HG03432 (cell line): ENCODE measurements around the gene PIGL.
"Not testable (repeated sequence)": the region's sequence is repeated elsewhere in the genome, so short reads cannot be mapped to it uniquely, and the experiment has no call there.

Experiments
- ATAC-seq: cut with Tn5 transposase; IDR thresholded peaks from one replicate; pipeline ENCODE4 v1.9.1; 2021; ENCODE audit warnings: mild to moderate bottlenecking, moderate library complexity; ENCODE audit not compliant: unreplicated experiment

Gene PIGL

DNA sequence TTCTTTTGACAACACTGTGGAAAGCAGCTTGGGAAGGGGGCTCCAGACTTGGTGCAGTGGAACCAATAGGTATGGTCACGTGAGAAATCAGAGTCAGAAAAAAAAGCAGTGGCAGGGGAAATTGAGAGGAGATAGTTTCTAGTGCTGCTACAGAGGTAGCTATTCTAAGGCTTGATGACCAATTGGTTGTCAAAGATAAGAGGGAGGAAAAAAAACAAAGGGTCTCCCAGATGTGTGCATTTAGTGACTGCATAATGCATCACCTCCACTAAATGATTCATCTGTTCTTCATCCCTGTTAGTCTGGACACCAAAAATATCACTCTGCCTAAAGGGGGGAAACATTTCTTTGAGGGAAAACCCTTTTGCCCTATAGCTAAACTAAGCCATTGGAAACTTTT is 56.5 kb downstream of the PIGL start:
- ATAC-seq, result no peak

DNA sequence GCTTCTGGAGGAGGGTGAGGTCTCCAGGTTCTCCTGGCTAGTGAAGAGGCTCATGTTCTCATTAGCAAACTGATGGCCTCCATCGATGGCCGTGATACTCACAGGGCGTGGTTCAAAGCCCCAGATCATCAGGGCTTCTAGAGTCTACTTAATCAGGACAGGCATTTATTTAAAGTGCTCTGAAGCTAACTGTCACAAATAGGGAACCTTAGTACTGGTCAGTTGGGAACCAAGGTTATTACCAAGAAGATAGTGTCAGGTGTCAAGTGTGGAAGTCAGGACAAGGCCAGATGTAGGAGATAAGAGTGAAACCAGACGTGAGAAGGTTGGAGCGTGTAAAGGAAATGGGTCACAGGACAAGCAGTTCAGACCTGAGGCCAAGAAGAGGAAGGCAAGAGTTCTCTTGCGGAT is 56.9 kb downstream of the PIGL start:
- ATAC-seq, result no peak

DNA sequence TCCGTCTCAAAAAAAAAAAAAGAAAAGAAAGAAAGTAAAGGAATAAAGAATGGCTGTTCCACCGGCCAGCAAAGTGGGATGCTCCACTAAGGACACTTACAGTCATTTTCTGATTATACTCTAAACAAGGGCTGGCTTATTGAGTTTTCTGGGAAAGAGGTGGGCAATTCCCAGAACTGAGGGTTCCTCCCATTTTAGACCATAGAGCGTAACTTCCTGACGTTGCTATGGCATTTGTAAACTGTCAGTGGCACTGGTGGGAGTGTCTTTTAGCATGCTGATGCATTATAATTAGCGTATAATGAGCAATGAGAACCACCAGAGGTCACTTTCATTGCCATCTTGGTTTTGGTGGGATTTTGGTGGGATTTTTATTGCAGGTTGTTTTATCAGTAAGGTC is 58.0 kb downstream of the PIGL start:
- ATAC-seq, result no peak

DNA sequence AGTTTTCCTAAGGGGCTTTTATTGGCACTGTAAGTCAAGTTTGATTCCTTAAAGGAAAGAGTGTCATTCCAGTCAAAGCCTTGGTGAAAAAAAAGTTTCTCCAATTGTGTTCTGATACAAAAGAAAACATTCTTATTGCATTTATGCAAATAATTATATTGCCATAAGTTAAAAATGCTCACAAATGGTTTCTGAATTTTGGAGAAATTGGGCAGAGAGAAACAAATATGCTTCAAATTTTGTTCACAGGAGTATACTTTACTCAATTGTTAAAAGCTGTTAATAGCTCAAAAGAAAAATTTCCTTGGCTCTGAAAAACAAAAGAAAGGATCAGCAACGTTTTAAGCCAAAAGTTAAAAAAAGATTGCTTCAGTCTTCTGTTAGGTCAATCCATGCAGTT is 60.2 kb downstream of the PIGL start:
- no peak for ATAC-seq

DNA sequence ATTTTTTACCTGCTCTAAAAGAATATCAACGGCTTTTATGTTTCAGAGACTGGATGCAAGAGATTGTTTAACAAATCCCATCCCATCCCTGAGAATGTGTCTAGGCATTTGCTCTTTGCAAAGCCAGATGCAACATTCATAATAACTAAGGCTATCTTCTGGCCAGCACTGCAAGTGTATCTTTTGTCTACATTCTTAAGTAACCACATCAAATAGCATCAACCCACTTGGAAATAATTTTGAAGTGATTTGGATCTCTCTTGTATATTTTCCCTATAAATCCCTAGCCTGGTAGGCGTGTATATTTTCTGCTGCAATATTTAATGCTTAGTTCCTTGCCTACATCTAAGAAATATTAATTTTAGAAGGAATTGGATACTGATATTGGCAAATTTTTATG is 64.3 kb downstream of the PIGL start:
- ATAC-seq, result no peak

DNA sequence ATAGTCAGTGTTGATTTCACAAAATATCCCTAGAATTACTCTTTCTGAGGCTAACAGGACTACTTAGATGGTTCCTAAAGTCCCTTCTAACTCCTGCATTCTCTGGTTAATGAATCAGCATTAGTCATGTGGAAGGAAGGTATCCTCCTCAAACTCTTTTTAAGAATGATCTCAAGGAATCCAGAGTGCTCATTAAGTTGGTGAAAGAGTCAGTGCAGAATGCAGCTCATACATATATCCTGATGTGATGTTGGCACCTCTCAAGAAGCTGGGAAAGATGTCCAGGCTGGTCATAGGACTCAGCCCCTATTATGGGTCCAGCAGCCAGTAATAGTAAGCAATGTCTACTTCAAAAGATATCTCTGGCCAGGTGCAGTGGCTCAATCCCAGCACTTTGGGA is 65.5 kb downstream of the PIGL start:
- no peak for ATAC-seq

DNA sequence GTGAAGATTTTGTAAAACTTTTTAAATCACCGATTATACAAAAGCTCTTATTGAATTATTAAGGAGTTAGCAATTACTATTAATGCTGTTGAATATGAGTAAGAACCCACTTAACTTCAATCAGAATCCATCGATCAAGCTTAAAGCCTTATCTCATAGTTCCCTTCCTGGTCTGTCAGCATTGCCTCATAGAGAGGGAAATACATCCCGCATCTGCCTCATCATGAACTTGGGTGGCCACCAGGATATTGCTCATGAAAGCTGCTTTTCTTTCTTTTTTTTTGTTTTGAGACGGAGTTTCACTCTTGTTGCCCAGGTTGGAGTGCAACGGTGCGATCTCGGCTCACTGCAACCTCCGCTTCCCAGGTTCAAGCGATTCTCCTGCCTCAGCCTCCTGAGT is 66.7 kb downstream of the PIGL start:
- no peak for ATAC-seq

DNA sequence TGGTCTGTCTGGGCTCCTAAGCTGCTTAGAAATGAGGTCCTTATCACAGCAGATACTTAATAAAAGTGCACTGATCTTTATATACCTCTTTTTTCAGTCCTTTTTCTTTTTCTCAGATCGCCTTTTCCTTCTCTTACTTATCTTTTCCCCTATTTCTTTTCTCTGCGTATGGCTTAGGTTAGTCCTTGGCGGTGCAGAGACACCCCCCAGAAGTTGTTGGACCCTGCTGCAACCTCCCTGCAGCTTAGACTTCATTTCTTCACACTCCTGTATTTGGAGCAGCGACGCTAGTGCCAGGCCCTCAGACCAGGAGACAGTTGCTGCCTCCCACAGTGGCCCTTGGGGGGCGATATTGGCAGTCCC is 68.6 kb downstream of the PIGL start:
- ATAC-seq, result no peak

DNA sequence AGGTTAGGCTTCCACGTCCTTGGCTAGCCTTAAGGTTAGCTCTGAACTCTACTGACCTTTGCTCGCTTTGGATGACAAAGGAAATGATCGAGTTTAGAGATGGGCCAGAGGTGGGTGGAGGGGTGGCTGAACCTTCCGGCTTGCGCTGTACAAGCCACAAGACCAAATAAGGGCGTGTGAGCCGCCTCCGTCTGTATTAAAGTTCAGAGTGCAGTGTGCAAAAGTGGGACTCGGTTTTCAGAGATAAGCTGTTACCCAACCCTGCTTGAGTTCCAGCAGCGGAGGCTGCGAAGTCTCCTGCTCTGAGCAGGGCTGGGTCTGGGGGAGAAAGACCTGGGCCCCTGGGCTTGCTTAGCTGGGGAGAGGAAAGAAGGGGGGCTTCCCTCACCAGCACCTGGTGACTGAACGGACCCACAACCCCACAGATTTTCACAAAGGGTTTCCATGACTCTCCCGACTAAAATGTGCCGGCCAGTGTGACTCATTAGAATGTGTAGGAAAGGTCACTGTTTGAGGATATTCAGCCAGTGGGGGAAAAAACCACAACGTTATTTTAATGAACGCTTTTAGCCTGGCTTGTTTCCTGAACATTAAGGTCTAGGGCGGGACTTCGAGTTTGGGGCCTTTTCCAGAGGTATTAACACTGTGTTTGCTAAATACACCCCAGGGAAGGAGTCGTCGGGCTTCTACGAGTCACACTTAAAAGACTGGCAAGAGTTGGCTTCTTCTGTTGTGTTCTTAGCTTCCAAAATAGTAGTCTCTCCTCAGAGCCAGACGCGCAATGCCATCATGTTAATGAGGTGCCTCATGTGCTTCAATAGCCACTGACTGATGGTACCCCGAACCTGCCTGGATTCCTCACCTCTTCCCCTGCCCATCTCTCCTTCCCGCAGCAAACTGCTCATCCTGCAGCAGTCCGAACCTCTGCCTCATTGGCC is 69.3 kb downstream of the PIGL start:
- ATAC-seq, result peak; percentile 81

DNA sequence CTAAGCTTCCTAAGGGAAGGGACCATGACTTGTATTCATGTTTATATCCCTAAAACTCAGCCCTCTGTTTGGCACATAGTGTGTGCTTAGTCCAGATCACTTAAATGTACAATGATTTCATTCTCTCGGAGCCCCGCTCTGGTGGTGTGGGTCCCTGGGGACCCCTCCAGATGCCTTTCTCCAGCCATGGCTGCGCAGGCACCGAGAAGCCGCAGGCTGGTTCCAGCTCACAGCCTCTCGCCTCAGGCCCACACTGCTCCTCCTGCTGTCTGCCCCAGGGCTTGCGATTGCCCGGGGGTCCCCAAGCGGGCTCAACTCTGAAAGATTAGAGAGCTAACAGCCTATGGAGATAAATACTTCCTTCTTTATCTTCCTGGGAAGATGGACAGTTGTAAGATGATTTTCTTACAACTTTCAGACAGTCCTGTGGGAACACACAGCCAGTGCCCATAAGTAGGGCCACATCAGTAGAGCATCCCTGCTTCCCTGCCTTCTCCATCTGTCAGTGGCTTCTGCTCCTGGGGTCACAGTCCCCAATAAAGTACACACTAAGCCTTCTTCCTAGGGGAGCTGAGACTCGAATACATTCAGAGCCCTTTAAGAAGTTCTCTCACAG is 70.0 kb downstream of the PIGL start:
- ATAC-seq, result peak; percentile 61

DNA sequence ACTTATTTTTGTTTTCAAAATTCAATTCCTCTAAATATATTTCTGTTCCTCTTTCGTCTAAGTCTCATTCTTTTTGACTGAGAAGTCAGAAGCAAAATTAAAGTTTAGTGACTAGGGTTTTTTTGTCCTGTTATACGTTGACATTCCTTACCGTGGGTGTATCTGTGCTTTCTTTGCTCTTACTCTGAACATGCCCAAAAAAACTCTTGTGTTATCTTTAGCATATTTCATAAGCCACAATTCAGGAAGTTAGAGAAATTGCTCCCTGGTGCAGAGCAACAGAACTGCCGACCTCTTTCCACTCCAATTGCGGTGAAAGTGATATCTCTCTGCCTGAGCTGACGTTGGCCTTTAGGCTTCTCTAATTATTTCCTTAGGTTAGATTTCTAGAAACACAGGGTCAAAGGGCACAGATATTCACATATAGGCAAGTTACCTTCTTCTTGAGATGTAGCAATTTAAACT is 70.6 kb downstream of the PIGL start:
- ATAC-seq, result peak; percentile 25

DNA sequence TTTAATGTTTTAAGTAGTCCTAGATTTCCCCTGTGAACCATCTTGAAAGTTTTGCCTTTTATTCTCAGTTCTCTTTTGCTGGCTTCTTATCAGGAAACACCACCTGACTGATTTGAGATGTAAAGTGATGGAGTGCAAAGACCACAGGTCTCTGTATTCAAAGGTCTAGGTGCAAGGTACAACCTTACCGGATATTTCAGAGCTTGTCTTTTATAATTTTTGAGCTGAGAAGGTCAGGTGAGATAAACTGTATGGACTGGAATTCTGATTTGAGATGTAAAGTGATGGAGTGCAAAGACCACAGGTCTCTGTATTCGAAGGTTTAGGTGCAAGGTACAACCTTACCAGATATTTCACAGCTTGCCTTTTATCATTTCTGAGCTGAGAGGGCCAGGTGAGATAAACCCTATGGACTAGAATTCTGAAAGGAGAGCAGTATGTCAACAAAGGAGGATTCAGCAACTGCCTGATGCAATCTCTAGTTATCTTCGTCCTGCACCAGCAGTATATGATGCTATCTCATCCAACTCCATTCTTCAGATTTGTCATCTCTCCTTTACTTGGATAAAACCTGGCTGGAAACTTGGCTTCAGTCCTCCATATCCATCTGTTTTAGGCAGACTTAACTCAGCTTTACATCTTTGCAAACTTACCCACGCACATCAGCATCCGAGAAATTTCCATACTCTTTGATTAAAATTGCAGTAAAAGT is 72.0 kb downstream of the PIGL start:
- no peak for ATAC-seq

DNA sequence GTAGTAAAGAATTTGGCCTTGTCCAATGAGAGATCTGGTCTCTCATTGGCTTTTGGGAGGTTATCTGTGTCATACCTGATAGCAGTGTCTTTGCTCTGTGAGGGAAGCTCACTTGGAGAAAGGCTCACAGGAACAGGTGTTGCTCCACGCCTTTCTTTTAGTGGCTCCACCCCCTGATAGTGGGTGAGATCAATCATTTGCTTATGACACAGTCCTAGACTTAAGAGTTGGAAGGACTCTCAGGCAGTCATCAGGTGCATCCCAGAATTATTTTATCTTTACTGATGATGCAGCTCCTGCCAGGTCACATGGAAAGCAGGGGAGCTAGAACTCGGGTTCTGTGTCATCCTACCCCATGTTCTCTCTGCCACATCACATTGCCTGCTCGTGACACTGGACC is 76.9 kb downstream of the PIGL start:
- no peak for ATAC-seq

DNA sequence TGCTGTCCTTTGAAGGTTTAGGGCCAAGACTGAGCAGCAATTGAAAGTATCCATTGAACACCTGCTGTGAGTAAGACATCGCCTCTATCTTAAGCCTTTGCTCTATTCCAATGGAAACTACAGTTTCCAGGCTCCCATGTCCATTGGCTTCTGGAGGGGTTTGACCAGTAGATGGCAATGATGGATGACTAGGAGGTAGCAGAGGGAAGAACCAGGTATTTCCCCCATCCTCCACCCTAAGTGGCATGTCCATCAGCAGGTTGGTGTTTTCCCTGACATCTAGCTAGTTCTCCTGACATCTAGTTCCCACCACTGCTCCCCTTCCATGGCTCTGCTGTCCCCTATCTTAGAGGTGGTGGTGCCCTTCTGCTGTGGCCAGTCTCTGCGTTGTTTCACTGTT is 77.5 kb downstream of the PIGL start:
- ATAC-seq, result no peak

DNA sequence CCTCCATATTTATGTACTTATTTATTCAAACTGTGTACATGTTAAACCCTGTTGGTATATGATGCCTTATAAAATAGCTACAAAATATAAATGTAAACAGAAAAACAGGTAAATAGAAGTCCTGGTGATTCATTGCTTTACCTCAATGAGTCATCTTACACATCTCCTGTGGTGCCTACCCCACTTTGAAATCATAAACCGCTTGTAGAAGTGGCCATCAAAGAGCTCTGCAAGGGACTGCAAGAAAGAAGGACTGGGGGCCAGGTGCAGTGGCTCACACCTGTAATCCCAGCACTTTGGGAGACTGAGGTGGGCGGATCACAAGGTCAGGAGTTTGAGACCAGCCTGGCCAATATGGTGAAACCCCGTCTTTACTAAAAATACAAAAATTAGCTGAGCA is 79.1 kb downstream of the PIGL start:
- not testable (repeated sequence) for ATAC-seq

DNA sequence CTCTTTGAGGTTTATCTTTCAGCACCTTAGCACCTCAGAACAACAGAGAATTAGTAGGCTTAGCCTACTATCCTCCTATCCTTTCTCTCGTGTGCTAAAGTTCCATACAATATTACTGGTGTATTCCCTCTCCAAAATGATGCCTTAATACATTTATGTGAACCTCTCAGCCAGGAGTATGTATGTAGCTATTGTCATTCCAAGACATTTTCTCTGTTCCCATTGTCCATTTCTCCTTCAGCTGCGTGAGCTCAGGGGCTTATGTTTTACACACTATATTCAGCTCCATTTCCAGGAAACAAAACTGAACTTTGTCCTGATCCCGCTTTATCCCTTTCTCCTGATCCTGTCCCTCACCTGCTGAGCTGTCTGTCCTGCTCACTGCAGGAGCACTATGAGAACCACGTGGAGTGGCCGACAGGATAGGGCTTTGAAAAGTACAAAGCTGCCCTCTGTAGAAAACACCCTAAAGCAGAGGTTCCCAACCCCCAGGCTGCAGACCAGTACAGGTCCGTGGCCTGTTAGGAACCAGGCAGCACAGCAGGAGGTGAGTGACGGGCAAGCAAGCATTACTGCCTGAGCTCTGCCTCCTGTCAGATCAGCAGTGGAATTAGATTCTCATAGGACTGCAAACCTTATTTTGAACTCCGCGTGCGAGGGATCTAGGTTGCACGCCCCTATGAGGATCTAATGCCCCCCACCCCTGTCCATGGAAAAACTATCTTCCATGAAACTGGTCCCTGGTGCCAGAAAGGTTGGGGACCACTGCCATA is 80.5 kb downstream of the PIGL start:
- ATAC-seq, result no peak

DNA sequence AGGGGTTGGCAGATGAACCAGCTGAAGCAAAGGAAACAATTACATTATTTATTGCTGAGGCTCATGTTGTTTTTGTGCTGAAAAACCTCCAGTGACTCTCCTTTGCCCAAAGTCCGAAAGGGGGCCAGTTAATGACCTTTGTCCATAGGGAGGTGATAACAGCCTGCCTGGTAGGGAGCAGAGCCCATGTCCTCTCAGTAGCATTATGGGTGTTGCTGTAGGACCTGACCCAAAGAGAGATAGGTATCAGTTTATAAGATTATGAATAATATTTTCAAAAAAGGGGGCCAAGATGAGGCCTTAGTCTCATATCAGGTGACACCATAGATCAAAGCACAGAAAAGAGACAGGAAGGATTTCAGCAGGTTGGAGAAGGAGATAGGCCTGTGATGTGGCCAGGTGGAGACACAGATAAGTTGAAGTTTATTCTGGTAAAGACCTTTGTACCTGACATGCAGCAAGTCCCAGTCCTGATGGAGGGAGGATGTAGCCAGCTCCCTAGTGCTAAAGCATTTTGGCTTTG is 81.2 kb downstream of the PIGL start:
- no peak for ATAC-seq

DNA sequence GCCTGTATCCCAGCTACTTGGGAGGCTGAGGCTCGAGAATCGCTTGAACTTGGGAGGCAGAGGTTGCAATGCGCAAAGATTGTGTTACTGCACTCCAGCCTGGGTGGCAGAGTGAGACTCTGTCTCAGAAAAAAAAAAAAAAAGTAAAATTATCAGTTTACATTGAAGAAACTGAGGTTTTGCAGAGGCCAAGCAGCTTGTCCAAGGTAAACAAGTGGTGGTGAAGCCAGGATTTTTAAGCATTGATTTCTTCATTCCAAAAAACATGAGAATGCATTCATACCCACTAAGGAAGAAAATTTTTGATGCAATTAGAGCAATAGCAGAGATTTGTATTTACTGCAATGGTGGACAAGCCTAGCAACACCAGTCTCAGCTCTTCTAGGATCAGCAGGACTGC is 83.5 kb downstream of the PIGL start:
- no peak for ATAC-seq

DNA sequence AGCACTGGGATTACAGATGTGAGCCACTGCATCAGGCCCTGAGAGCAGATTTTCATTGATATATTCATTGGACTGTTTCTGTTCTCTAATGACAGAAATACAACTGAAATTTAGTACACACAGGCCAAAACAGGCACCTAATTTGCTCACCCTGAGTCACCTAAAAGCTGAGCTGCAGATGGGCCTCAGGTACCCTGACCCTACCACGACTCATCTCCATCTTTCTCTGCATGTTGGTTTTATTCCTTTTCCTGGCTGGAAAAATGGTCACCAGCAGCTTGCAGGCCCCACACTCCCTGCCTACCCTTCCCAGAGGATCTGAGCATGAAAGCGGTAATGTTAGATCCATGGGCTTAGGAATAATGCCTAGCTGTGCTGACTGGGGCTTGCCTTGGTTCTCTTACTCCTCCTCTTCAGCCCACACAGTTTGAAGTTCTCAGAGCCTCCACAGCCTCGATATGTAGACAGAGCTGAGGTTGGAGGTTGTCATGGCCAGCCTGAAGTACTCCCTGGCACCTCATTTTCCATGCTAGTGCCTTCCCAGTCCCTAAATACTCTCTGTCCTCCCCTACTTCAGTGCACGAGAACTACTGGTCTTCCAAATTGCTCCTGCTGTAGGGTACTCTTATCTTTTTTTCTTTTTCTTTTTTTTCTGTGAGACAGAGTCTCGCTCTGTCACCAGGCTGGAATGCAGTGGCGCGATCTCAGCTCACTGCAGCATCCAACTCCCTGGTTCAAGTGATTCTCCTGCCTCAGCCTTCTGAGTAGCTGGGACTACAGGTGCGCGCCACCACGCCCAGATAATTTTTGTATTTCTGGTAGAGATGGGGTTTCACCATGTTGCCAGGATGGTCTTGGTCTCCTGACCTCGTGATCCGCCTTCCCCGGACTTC is 85.2 kb downstream of the PIGL start:
- no peak for ATAC-seq

DNA sequence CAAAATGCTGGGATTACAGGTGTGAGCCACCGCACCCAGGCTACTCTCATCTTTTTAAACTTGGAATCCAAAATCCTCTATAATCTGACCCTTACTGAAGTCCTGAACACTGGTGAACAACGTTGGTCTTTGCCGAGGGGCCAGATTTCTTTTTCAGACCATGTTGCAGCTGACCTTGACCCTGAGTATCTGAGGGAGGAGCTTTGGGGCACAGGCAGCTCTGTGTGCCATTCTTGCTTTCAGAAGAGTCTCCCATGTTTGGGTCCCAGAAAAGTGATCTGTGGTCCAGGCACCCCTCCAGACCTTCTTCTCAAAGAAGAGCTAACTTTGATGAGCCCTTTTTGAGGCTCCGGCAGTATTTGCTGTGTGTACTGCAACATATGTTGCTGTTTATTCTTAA is 85.8 kb downstream of the PIGL start:
- ATAC-seq, result no peak
